Mesendoderm (in vitro differentiated cells): Measurements from ENCODE around the gene DLX1.
"Not testable (repeated sequence)": the region's sequence is repeated elsewhere in the genome, so short reads cannot be mapped to it uniquely, and the experiment has no call there.

Experiments
- DNase-seq: peaks from one replicate; pipeline ENCODE4 v3.0.0; 2013
- H2AK5ac ChIP-seq: 2 replicates; pipeline ENCODE4 v1.6.1; 2013; ENCODE audit warnings: low read length, inconsistent platforms
- H2BK120ac ChIP-seq: 2 replicates; pipeline ENCODE4 v1.6.1; 2013; ENCODE audit warnings: low read depth, mild to moderate bottlenecking, low read length, moderate library complexity, mixed read lengths
- H2BK15ac ChIP-seq: replicated peaks from 2 replicates; pipeline ENCODE4 v1.6.1; 2013; ENCODE audit warnings: low read depth, mild to moderate bottlenecking, moderate library complexity
- H2BK5ac ChIP-seq: 2 replicates; pipeline ENCODE4 v1.6.1; 2013; ENCODE audit warnings: low read length, inconsistent platforms
- H3K18ac ChIP-seq: 2 replicates; pipeline ENCODE4 v1.6.1; 2013; ENCODE audit warnings: mild to moderate bottlenecking, low read length, mixed read lengths
- H3K23ac ChIP-seq: one replicate; pipeline ENCODE4 v1.6.1; 2013; ENCODE audit warnings: low read length
- H3K27ac ChIP-seq: 2 replicates; pipeline ENCODE4 v1.5.1; 2013; ENCODE audit warnings: low read depth, mild to moderate bottlenecking, inconsistent platforms, low read length, moderate library complexity
- H3K27me3 ChIP-seq: 2 replicates; pipeline ENCODE4 v1.6.1; 2013; ENCODE audit warnings: low read length, control low read depth, mild to moderate bottlenecking, inconsistent platforms; ENCODE audit not compliant: insufficient read depth, poor library complexity
- H3K36me3 ChIP-seq: 2 replicates; pipeline ENCODE4 v1.6.1; 2013; ENCODE audit warnings: low read length, inconsistent platforms; ENCODE audit not compliant: control insufficient read depth, insufficient read depth
- H3K4ac ChIP-seq: one replicate; pipeline ENCODE4 v1.6.1; 2013; ENCODE audit warnings: low read depth, mild to moderate bottlenecking, low read length, moderate library complexity
- H3K4me1 ChIP-seq: 2 replicates; pipeline ENCODE4 v1.6.1; 2013; ENCODE audit warnings: low read depth, low read length, inconsistent platforms; ENCODE audit not compliant: control insufficient read depth
- H3K4me2 ChIP-seq: 2 replicates; pipeline ENCODE4 v1.6.1; 2013; ENCODE audit warnings: low read length
- H3K4me3 ChIP-seq: 2 replicates; pipeline ENCODE4 v1.5.1; 2013; ENCODE audit warnings: mild to moderate bottlenecking, low read length
- H3K56ac ChIP-seq: one replicate; pipeline ENCODE4 v1.6.1; 2013; ENCODE audit warnings: low read length
- H3K79me1 ChIP-seq: 2 replicates; pipeline ENCODE4 v1.6.1; 2013; ENCODE audit warnings: low read length, inconsistent platforms
- H3K79me2 ChIP-seq: 2 replicates; pipeline ENCODE4 v1.6.1; 2013; ENCODE audit warnings: mild to moderate bottlenecking, low read length; ENCODE audit not compliant: control insufficient read depth, insufficient read depth
- H3K9ac ChIP-seq: 2 replicates; pipeline ENCODE4 v1.6.1; 2013; ENCODE audit warnings: low read length, inconsistent platforms
- H4K5ac ChIP-seq: one replicate; pipeline ENCODE4 v1.6.1; 2013; ENCODE audit warnings: low read length
- H4K8ac ChIP-seq: one replicate; pipeline ENCODE4 v1.6.1; 2013; ENCODE audit warnings: low read depth, mild to moderate bottlenecking, control low read depth, low read length, moderate library complexity
- WGBS: extraction: QIAGEN DNeasy Blood & Tissue Kit; methylation state at CpG from one replicate; pipeline ENCODE4 v1.1.7; 2013; ENCODE audit warnings: low lambda C conversion rate, missing lambda C conversion rate; ENCODE audit not compliant: insufficient coverage; ENCODE audit errors: extremely low coverage; 5-methylcytosine and 5-hydroxymethylcytosine counted together

DLX1 gene

GRCh38 chr2:172060118-172060517 lies 25.2 kb upstream of the DLX1 start:
- H3K79me1 ChIP-seq, H2BK15ac ChIP-seq, H3K36me3 ChIP-seq, H4K8ac ChIP-seq, H3K27me3 ChIP-seq, H3K9ac ChIP-seq, H2AK5ac ChIP-seq, H3K23ac ChIP-seq, H3K4ac ChIP-seq, H3K4me1 ChIP-seq, H3K79me2 ChIP-seq, DNase-seq, H2BK5ac ChIP-seq, H3K27ac ChIP-seq, H3K4me2 ChIP-seq, H2BK120ac ChIP-seq, H4K5ac ChIP-seq, H3K4me3 ChIP-seq, H3K18ac ChIP-seq, H3K56ac ChIP-seq: not testable (repeated sequence)
- whole genome bisulfite sequencing: no CpG with 5 or more reads among the region's 5 CpGs

DNA sequence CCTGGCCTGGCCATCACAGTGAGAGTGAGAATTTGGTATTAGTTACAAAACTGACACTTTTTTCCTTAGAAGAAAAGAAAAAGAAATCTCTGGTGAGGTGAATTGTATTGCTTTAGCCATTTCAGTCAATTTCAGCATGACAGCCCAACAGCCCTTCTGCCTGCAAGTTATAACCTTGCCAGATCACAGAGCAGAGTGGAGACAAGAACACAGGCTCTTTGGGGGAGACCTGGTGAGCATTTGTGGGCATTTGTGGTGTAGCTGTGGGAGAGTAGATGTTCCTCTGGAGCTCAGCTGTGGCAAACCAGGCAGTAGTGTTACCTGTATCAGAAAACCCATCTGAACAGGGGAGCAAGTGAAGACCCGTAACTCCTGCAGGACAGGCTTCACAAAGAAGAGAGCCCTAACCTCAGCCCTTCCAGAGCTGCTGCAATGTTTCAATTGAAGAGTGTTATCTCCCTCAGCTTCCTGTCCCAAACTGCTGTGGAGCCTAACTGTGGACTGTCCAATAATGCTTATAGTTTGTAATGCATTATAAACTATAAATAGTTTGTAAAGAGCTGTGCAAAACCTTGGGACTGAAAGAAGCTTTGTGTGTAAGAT lies 22.8 kb upstream of the DLX1 start:
- Histone ChIP-seq H3K9ac (no peak overlapping the region), H3K23ac (no peak overlapping the region), H3K4ac (no peak overlapping the region), H3K36me3 (no peaks in the 10 kb centered on the region), H3K27me3 (no peaks in the 10 kb centered on the region), H3K56ac (no peak overlapping the region), H2BK120ac (no peak overlapping the region), H2BK5ac (no peak overlapping the region), H3K4me2 (no peak overlapping the region), H3K27ac (no peak overlapping the region), H3K4me3 (no peak overlapping the region), H2AK5ac (no peak overlapping the region), H3K4me1 (no peaks in the 10 kb centered on the region), H4K5ac (no peak overlapping the region), H3K79me1 (no peaks in the 10 kb centered on the region), H3K79me2 (no peaks in the 10 kb centered on the region), H3K18ac (no peak overlapping the region), H2BK15ac (no peak overlapping the region), H4K8ac (no peak overlapping the region)
- no peak for DNase-seq
- no CpG with 5 or more reads among the region's 1 CpG for WGBS

DNA sequence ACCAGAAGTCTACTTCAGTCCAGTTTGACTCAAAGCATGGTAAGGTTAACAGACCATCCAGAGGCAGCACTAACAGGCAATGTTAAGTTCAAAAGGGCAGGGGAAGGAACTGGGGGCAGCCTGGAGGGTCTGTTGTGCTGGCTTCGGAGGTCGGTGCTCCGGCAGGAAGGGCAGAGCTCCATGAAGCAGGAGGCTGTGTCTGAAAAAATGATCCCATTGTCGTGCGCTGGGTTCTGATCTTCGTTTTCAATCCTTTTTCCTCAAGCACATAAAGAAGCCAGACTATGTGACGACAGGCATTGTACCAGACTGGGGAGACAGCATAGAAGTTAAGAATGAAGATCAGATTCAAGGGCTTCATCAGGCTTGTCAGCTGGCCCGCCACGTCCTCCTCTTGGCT lies 21.9 kb upstream of the DLX1 start:
- H3K27ac ChIP-seq: no peak overlapping the region
- no peak overlapping the region for H3K4me3 ChIP-seq
- no peaks in the 10 kb centered on the region for H3K27me3 ChIP-seq
- H2BK120ac ChIP-seq: no peak overlapping the region
- H4K8ac ChIP-seq: no peak overlapping the region
- no CpG with 5 or more reads among the region's 9 CpGs for WGBS
- H3K79me1 ChIP-seq: no peaks in the 10 kb centered on the region
- no peak overlapping the region for H3K4ac ChIP-seq
- H2BK5ac ChIP-seq: no peak overlapping the region
- no peak overlapping the region for H3K4me2 ChIP-seq
- H3K79me2 ChIP-seq: no peaks in the 10 kb centered on the region
- no peak overlapping the region for H3K9ac ChIP-seq
- H3K56ac ChIP-seq: no peak overlapping the region
- DNase-seq: no peak
- no peaks in the 10 kb centered on the region for H3K4me1 ChIP-seq
- H3K18ac ChIP-seq: no peak overlapping the region
- no peak overlapping the region for H4K5ac ChIP-seq
- no peaks in the 10 kb centered on the region for H3K36me3 ChIP-seq
- H3K23ac ChIP-seq: no peak overlapping the region
- H2BK15ac ChIP-seq: no peak overlapping the region
- no peak overlapping the region for H2AK5ac ChIP-seq

- no peak for DNase-seq
- H2BK15ac ChIP-seq: no peak overlapping the region
- no CpG with 5 or more reads among the region's 4 CpGs for WGBS
- no peak overlapping the region for H3K4me2 ChIP-seq
- no peak overlapping the region for H3K4me3 ChIP-seq
- H3K79me1 ChIP-seq: no peaks in the 10 kb centered on the region
- H2BK120ac ChIP-seq: no peak overlapping the region
- no peak overlapping the region for H4K8ac ChIP-seq
- H2BK5ac ChIP-seq: no peak overlapping the region
- H2AK5ac ChIP-seq: no peak overlapping the region
- no peak overlapping the region for H3K9ac ChIP-seq
- H3K36me3 ChIP-seq: no peaks in the 10 kb centered on the region
- H3K56ac ChIP-seq: no peak overlapping the region
- no peak overlapping the region for H3K23ac ChIP-seq
- H3K4ac ChIP-seq: no peak overlapping the region
- H3K27ac ChIP-seq: no peak overlapping the region
- H3K4me1 ChIP-seq: no peaks in the 10 kb centered on the region
- no peaks in the 10 kb centered on the region for H3K79me2 ChIP-seq
- H4K5ac ChIP-seq: no peak overlapping the region
- H3K27me3 ChIP-seq: no peaks in the 10 kb centered on the region
- no peak overlapping the region for H3K18ac ChIP-seq
Measured at GRCh38 chr2:172065111-172065510, 20.2 kb upstream of the DLX1 start.

DNA sequence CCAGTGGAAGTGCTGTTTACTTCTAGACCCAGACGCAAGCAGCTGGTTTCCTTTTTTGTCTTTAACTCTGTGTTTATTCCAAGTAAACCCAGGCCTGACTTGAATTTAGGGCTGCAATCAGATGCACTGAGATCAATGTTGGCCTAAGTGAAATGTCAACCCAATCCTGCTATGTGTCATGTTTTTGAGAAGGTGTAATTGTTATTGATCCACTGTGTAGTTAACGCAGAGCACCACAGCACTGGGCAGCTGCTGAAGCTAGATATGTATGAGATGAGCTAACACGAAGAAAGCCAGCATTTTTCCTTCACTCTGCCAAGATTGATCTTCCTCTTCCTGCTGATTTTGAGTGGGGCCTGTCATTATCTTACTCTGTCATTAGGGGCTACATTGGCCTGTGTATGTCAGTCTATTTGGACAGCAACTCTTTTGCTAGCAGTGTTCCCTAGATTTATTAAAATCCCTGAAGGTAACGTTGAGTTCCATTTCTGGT lies 18.9 kb upstream of the DLX1 start:
- H2BK120ac ChIP-seq: no peak overlapping the region
- no peaks in the 10 kb centered on the region for H3K36me3 ChIP-seq
- H4K8ac ChIP-seq: no peak overlapping the region
- no peak overlapping the region for H3K27ac ChIP-seq
- no peak overlapping the region for H3K9ac ChIP-seq
- H2BK15ac ChIP-seq: no peak overlapping the region
- H3K18ac ChIP-seq: no peak overlapping the region
- H2BK5ac ChIP-seq: no peak overlapping the region
- H2AK5ac ChIP-seq: no peak overlapping the region
- no CpG with 5 or more reads among the region's 4 CpGs for WGBS
- H3K4me1 ChIP-seq: no peaks in the 10 kb centered on the region
- H3K23ac ChIP-seq: no peak overlapping the region
- DNase-seq: no peak
- H3K79me1 ChIP-seq: no peaks in the 10 kb centered on the region
- H3K27me3 ChIP-seq: no peaks in the 10 kb centered on the region
- no peak overlapping the region for H3K4ac ChIP-seq
- no peak overlapping the region for H3K56ac ChIP-seq
- no peak overlapping the region for H4K5ac ChIP-seq
- no peak overlapping the region for H3K4me3 ChIP-seq
- H3K4me2 ChIP-seq: no peak overlapping the region
- no peaks in the 10 kb centered on the region for H3K79me2 ChIP-seq

DNA sequence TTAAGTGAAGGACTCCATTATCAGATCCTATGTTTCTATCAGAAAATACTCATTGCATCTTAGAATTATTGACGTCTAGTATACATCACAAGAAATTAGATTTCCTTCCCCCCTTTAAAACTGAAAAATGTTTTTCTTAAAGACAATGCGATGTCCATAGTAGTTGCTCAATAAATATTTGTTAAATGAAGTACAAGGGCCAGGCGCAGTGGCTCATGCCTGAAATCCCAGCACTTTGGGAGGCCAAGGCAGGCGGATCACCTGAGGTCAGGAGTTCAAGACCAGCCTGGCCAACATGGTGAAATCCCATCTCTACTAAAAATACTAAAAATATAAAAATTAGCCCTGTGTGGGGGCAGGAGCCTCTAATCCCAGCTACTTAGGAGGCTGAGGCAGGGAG lies 17.4 kb upstream of the DLX1 start:
- H3K9ac ChIP-seq, H3K79me1 ChIP-seq, H3K4me2 ChIP-seq, H3K18ac ChIP-seq, H3K79me2 ChIP-seq, H4K5ac ChIP-seq, H2AK5ac ChIP-seq, H3K56ac ChIP-seq, H3K27me3 ChIP-seq, H2BK120ac ChIP-seq, H3K27ac ChIP-seq, H3K23ac ChIP-seq, H3K4me3 ChIP-seq, DNase-seq, H3K36me3 ChIP-seq, H2BK5ac ChIP-seq, H3K4ac ChIP-seq, H3K4me1 ChIP-seq, H2BK15ac ChIP-seq, H4K8ac ChIP-seq: not testable (repeated sequence)
- WGBS: no CpG with 5 or more reads among the region's 4 CpGs
